ENCODE results near the gene PDE7B.

- no peak for TF ChIP-seq POLR2A (IDR thresholded peaks at IDR 0.05; ENCODE audit: control extremely low read depth in 1 of 2, low read depth in 2 of 2, low read length in 2 of 2)
- TF ChIP-seq CTCF (IDR thresholded peaks at IDR 0.05; ENCODE audit: control extremely low read depth in 1 of 3, insufficient read depth in 1 of 3, low read depth in 1 of 3, low read length in 3 of 3): no peak
- TF ChIP-seq POLR2AphosphoS5 (IDR thresholded peaks at IDR 0.05; ENCODE audit: low read depth, low read length): no peak
- TF ChIP-seq JUND (IDR thresholded peaks at IDR 0.05; ENCODE audit: low read length): no peak
- TF ChIP-seq USF2 (IDR thresholded peaks at IDR 0.05; ENCODE audit: low read length): no peak
- no peak for TF ChIP-seq TAF1 (IDR thresholded peaks at IDR 0.05; ENCODE audit: low read depth, low read length)
- TF ChIP-seq SRF (IDR thresholded peaks at IDR 0.05; ENCODE audit: low read depth, low read length): no peak
- TF ChIP-seq HDAC6 (IDR thresholded peaks at IDR 0.05; ENCODE audit: low read depth, low read length): no peak
- TF ChIP-seq ASH2L (IDR thresholded peaks at IDR 0.05; ENCODE audit: low read length): no peak
- TF ChIP-seq BCL11A (IDR thresholded peaks at IDR 0.05; ENCODE audit: low read depth in 2 of 2, low read length in 2 of 2): no peak
- TF ChIP-seq MAX (IDR thresholded peaks at IDR 0.05): no peak
- no peak for TF ChIP-seq TEAD4 (IDR thresholded peaks at IDR 0.05; ENCODE audit: low read depth, low read length)
- no peak for TF ChIP-seq ZNF274 (IDR thresholded peaks at IDR 0.05; ENCODE audit: borderline replicate concordance, extremely low read depth, low read length)
- TF ChIP-seq TCF12 (IDR thresholded peaks at IDR 0.05; ENCODE audit: low read depth, low read length): no peak
Measured at GRCh38 chr6:135897087-135897486, 45.6 kb downstream of the PDE7B start.

Measured in H1 (cell line).